SW480 (cell line): ENCODE measurements around the gene GSTO2.
"Not testable (repeated sequence)": the region's sequence is repeated elsewhere in the genome, so short reads cannot be mapped to it uniquely, and the experiment has no call there.

Experiments used
- DNase-seq: peaks from one replicate; pipeline ENCODE4 v3.0.0-alpha.2; 2016; ENCODE audit warnings: low spot score

Gene GSTO2

GRCh38 chr10:104268713-104269645 lies at the start of gene GSTO2:
Gene GSTO2, plus strand, starts transcription at chr10:104269184. Its CDS starts 5,732 bp downstream, at chr10:104274916.
- peak; percentile 99 for DNase-seq

- DNase-seq, result no peak
Measured at GRCh38 chr10:104220522-104220921, 48.5 kb upstream of the GSTO2 start.

GRCh38 chr10:104223304-104223703 lies 45.7 kb upstream of the GSTO2 start:
- no peak for DNase-seq

GRCh38 chr10:104230490-104230889 lies 38.5 kb upstream of the GSTO2 start:
- no peak for DNase-seq

- peak; percentile 94 for DNase-seq
Measured at GRCh38 chr10:104231784-104232612, 37.0 kb upstream of the GSTO2 start, which contains the start of gene CFAP43. Gene CFAP43, minus strand, starts transcription at chr10:104232364. Its CDS starts 118 bp downstream, at chr10:104232246.

GRCh38 chr10:104232613-104233102 lies 36.3 kb upstream of the GSTO2 start:
- no peak for DNase-seq

GRCh38 chr10:104233817-104234216 lies 35.2 kb upstream of the GSTO2 start:
- DNase-seq, result no peak

- no peak for DNase-seq
Measured at GRCh38 chr10:104234934-104235333, 34.0 kb upstream of the GSTO2 start.

- no peak for DNase-seq
Measured at GRCh38 chr10:104235801-104236200, 33.2 kb upstream of the GSTO2 start.

GRCh38 chr10:104240078-104240477 lies 28.9 kb upstream of the GSTO2 start:
- no peak for DNase-seq

- no peak for DNase-seq
Measured at GRCh38 chr10:104242545-104242944, 26.4 kb upstream of the GSTO2 start.

- DNase-seq, result not testable (repeated sequence)
Measured at GRCh38 chr10:104243009-104243408, 26.0 kb upstream of the GSTO2 start.

GRCh38 chr10:104243512-104243911 lies 25.5 kb upstream of the GSTO2 start:
- no peak for DNase-seq

- no peak for DNase-seq
Measured at GRCh38 chr10:104245066-104245632, 23.8 kb upstream of the GSTO2 start.

GRCh38 chr10:104246976-104247375 lies 22.0 kb upstream of the GSTO2 start:
- no peak for DNase-seq

GRCh38 chr10:104247513-104248146 lies 21.4 kb upstream of the GSTO2 start:
- no peak for DNase-seq

GRCh38 chr10:104248931-104249330 lies 20.1 kb upstream of the GSTO2 start:
- DNase-seq, result not testable (repeated sequence)

GRCh38 chr10:104250371-104250770 lies 18.6 kb upstream of the GSTO2 start:
- no peak for DNase-seq

GRCh38 chr10:104251443-104251842 lies 17.5 kb upstream of the GSTO2 start:
- DNase-seq, result no peak

GRCh38 chr10:104252368-104252767 lies 16.6 kb upstream of the GSTO2 start:
- no peak for DNase-seq

GRCh38 chr10:104253106-104253505 lies 15.9 kb upstream of the GSTO2 start:
- DNase-seq, result no peak
